ENCODE data around the gene NDUFB5.
A peak's percentile ranks its signal among the peaks of the same experiment; 100 is the strongest.

Gene NDUFB5

GRCh38 chr3:179604321-179605078, at the start of gene NDUFB5, which contains the start of gene MRPL47:
TSS of gene NDUFB5 (plus strand) at chr3:179604794. CDS start at chr3:179604816, 22 bp downstream.
TSS of gene MRPL47 (minus strand) at chr3:179604638. CDS start at chr3:179604624, 14 bp downstream.
- DNase-seq = peak; percentile 94

GRCh38 chr3:179558742-179559364, 45.7 kb upstream of the NDUFB5 start:
- DNase-seq = peak; percentile 34

GRCh38 chr3:179560791-179561190, 43.8 kb upstream of the NDUFB5 start:
- DNase-seq = no peak

- peak; percentile 99 for DNase-seq
These were observed 41.9 kb upstream of the NDUFB5 start, which contains the start of gene ACTL6A for GRCh38 chr3:179562591-179563270. TSS of gene ACTL6A (plus strand) at chr3:179562926. CDS start at chr3:179563093, 167 bp downstream.

- peak; percentile 28 for DNase-seq
These were observed 41.3 kb upstream of the NDUFB5 start for GRCh38 chr3:179563271-179563783.

GRCh38 chr3:179565496-179565895, 39.1 kb upstream of the NDUFB5 start:
- no peak for DNase-seq

- DNase-seq = no peak
These were observed 23.6 kb upstream of the NDUFB5 start for GRCh38 chr3:179580992-179581391.

- no peak for DNase-seq
These were observed 15.5 kb upstream of the NDUFB5 start for GRCh38 chr3:179589143-179589542.

- no peak for DNase-seq
These were observed 13.9 kb upstream of the NDUFB5 start for GRCh38 chr3:179590669-179591068.

GRCh38 chr3:179591313-179591712, 13.3 kb upstream of the NDUFB5 start:
- DNase-seq = no peak

GRCh38 chr3:179599531-179599930, 5.1 kb upstream of the NDUFB5 start:
- no peak for DNase-seq

GRCh38 chr3:179603321-179603720, 1.3 kb upstream of the NDUFB5 start:
- no peak for DNase-seq

GRCh38 chr3:179603831-179604230, 763 bp upstream of the NDUFB5 start:
- DNase-seq = no peak

- no peak for DNase-seq
These were observed 2.0 kb downstream of the NDUFB5 start for GRCh38 chr3:179606534-179607085.

GRCh38 chr3:179608931-179609720, 4.5 kb downstream of the NDUFB5 start:
- no peak for DNase-seq

GRCh38 chr3:179610066-179610465, 5.5 kb downstream of the NDUFB5 start:
- no peak for DNase-seq

GRCh38 chr3:179613807-179614206, 9.2 kb downstream of the NDUFB5 start:
- DNase-seq = no peak

GRCh38 chr3:179615458-179616173, 11.0 kb downstream of the NDUFB5 start:
- DNase-seq = no peak

- DNase-seq = no peak
These were observed 17.4 kb downstream of the NDUFB5 start for GRCh38 chr3:179622023-179622422.

- DNase-seq = no peak
These were observed 19.9 kb downstream of the NDUFB5 start for GRCh38 chr3:179624451-179624850.

GRCh38 chr3:179630753-179631451, 26.3 kb downstream of the NDUFB5 start:
- DNase-seq = no peak
